Measurements from ENCODE around the gene GRIN3B. TPM values are rescaled to one million over a fixed set of nuclear protein-coding genes. Genes with fewer than 3 reads are reported as not detected.

The GRIN3B gene
- total and polyA plus RNA-seq, 2 of the 8 experiments (the other 6 are each of a cell fraction or from before 2014, with no cell fraction given) = 0.45 to 1.0 TPM

DNA sequence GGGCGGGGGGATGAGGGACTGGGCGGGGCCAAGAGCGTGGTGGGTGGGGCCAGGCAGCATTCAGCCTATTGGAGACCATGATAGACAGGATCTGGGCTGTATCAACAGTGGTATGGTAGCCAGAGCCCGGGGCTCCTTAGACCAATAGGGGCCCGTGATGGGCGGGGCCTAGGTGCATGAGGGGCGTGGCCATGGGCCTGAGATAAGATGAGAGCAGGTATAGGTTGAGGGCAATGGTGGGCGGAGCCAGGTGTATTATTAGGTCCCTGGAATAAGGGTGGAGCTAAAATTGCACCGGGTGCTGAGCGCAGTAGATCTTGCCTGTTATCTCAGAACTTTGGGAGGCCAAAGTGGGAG is 45.0 kb downstream of the GRIN3B start:
- Histone ChIP-seq H2BK5ac (ENCODE audit: low read depth, low read length) (no peak overlapping the region), H4K5ac (ENCODE audit: insufficient read length, low read depth, low read length) (no peak overlapping the region), H2AK5ac (ENCODE audit: low read depth, low read length) (no peak overlapping the region), H4K8ac (ENCODE audit: extremely low read depth, insufficient read depth, low read length) (no peak overlapping the region), H3K4me1 (replicated peaks in 1 of 4; ENCODE audit: control insufficient read depth in 3 of 4, insufficient read depth in 4 of 4, low read length in 3 of 4) (peaks cover 0 to 8% (median 6%) of the 10 kb centered on the region in 4 experiments; a peak in 6 of 7 replicates), H3K4me2 (ENCODE audit: insufficient read depth in 1 of 2, low read depth in 2 of 2, low read length in 2 of 2) (no peak overlapping the region), H3K4ac (replicated peaks; ENCODE audit: insufficient read length, low read depth, low read length) (no peak overlapping the region), H3K9ac (replicated peaks in 1 of 4; ENCODE audit: extremely low read depth in 1 of 4, low read depth in 3 of 4, low read length in 3 of 4) (no peak overlapping the region), H3K9me3 (ENCODE audit: insufficient read depth in 2 of 2, low read depth in 1 of 2, low read length in 1 of 2) (peaks cover 0 to 5% of the 10 kb centered on the region in 2 experiments; a peak in 1 of 4 replicates), H2AFZ (ENCODE audit: low read length) (no peak overlapping the region), H3K14ac (ENCODE audit: insufficient read length) (no peak overlapping the region), H4K20me1 (replicated peaks in 1 of 2; ENCODE audit: control insufficient read depth in 1 of 2, insufficient read depth in 2 of 2, low read length in 2 of 2) (peaks cover 0 to 2% of the 10 kb centered on the region in 2 experiments), H2BK20ac (ENCODE audit: low read length) (no peak overlapping the region), H3K23me2 (ENCODE audit: low read depth, low read length) (peaks cover 6% of the 10 kb centered on the region), H3K79me1 (ENCODE audit: low read depth, low read length) (no peaks in the 10 kb centered on the region), H3K27me3 (replicated peaks in 1 of 4; ENCODE audit: control insufficient read depth in 3 of 4, extremely low read depth in 1 of 4, insufficient read depth in 3 of 4, low read length in 3 of 4) (no peaks in the 10 kb centered on the region), H3K27ac (ENCODE audit: low read depth, low read length) (no peak overlapping the region), H2BK15ac (ENCODE audit: low read length) (no peak overlapping the region), H2BK12ac (ENCODE audit: low read depth, low read length) (no peak overlapping the region), H3K79me2 (ENCODE audit: control insufficient read depth in 1 of 2, insufficient read depth in 2 of 2, low read length in 2 of 2) (no peaks in the 10 kb centered on the region), H3K23ac (ENCODE audit: insufficient read length) (no peak overlapping the region), H3K4me3 (ENCODE audit: extremely low read depth in 1 of 4, insufficient read depth in 2 of 4, low read depth in 3 of 4, low read length in 4 of 4) (no peak overlapping the region), H3K36me3 (ENCODE audit: control insufficient read depth in 2 of 4, insufficient read depth in 4 of 4, low read length in 3 of 4) (peaks cover 0 to 14% (median 0%) of the 10 kb centered on the region in 4 experiments; a peak in 1 of 8 replicates), H2BK120ac (replicated peaks; ENCODE audit: low read depth, low read length) (no peak overlapping the region), H3K56ac (replicated peaks; ENCODE audit: insufficient read length, low read depth, low read length) (no peak overlapping the region), H3K18ac (ENCODE audit: extremely low read depth, low read length) (no peak overlapping the region), H4K91ac (replicated peaks; ENCODE audit: insufficient read length, low read length) (no peak overlapping the region)
- ChIA-PET POLR2A (ENCODE audit: partially characterized antibody) (interaction anchor here (1.1 to 16.4 kb wide), 5 partner anchors 12 to 224 kb away, joined by 3 to 509 read pairs (median 4); partner anchors contain the start of genes ARHGAP45, CIRBP, CNN2 and RNU6-2), CTCF (ENCODE audit: partially characterized antibody) (interaction anchor here (0.6 to 1.4 kb wide), 3 partner anchors 20 to 35 kb away, joined by 3 to 4 read pairs (median 4); no protein-coding TSS in a partner anchor)
- FAIRE-seq = no peak
- WGBS, 2 experiments (ENCODE audit: extremely low coverage in 1 of 2, insufficient coverage in 1 of 2, insufficient read length in 1 of 2, insufficient replicate concordance in 2 of 2, low coverage in 1 of 2, low lambda C conversion rate in 2 of 2, missing lambda C conversion rate in 1 of 2) = 80% methylated on average over 5 of the region's 10 CpGs; no CpG with 5 or more reads in 1 of the 2 experiments
- TF ChIP-seq JUND (IDR thresholded peaks at IDR 0.05; ENCODE audit: low read length) (no peak), SP1 (IDR thresholded peaks at IDR 0.05; ENCODE audit: low read depth, low read length) (peak; percentile 87), CHD2 (IDR thresholded peaks at IDR 0.05; ENCODE audit: low read length) (0 out of 2 replicates have a peak, but pooled peaks have one; percentile 19), SIRT6 (IDR thresholded peaks at IDR 0.05; ENCODE audit: low read length) (no peak)
- DNase-seq (ENCODE audit: low read depth in 1 of 2, low spot score in 2 of 2) = peak in 1 of 2 experiments; percentile 85

All from H1 (cell line).